ENCODE data around the gene PARD6B. TPM values are rescaled to one million over a fixed set of nuclear protein-coding genes. Genes with fewer than 3 reads are reported as not detected.
"Not testable (repeated sequence)": the region's sequence is repeated elsewhere in the genome, so short reads cannot be mapped to it uniquely, and the experiment has no call there.

Gene PARD6B
- total RNA-seq, 2 experiments from 2014 or later, result 3.9 to 4.1 TPM

GRCh38 chr20:50695135-50695872 lies 36.1 kb upstream of the PARD6B start:
- no peaks in the 10 kb centered on the region for H3K9me3 Mint-ChIP-seq

GRCh38 chr20:50698255-50698654 lies 33.1 kb upstream of the PARD6B start:
- not testable (repeated sequence) for H3K36me3 Mint-ChIP-seq, H3K27ac Mint-ChIP-seq, H3K9me3 Mint-ChIP-seq, H3K4me1 Mint-ChIP-seq, H3K4me3 Mint-ChIP-seq, DNase-seq
- peaks cover 10% of the 10 kb centered on the region for H3K27me3 Mint-ChIP-seq

More at GRCh38 chr20:50695135-50695872, 36.1 kb upstream of the PARD6B start:
- peaks cover 36% of the 10 kb centered on the region for H3K27me3 Mint-ChIP-seq
- H3K4me1 Mint-ChIP-seq, result peaks cover 10% of the 10 kb centered on the region
- H3K4me3 Mint-ChIP-seq, result no peak overlapping the region
- H3K36me3 Mint-ChIP-seq, result no peaks in the 10 kb centered on the region
- no peak for DNase-seq
- H3K27ac Mint-ChIP-seq, result no peak overlapping the region

GRCh38 chr20:50699688-50700087 lies 31.7 kb upstream of the PARD6B start:
- no peak for DNase-seq
- H3K27me3 Mint-ChIP-seq, result peaks cover 4% of the 10 kb centered on the region
- H3K4me3 Mint-ChIP-seq, result no peak overlapping the region
- H3K27ac Mint-ChIP-seq, result no peak overlapping the region
- H3K4me1 Mint-ChIP-seq, result no peaks in the 10 kb centered on the region
- H3K36me3 Mint-ChIP-seq, result no peaks in the 10 kb centered on the region
- H3K9me3 Mint-ChIP-seq, result no peaks in the 10 kb centered on the region

GRCh38 chr20:50701041-50701963 lies 30.1 kb upstream of the PARD6B start:
- H3K36me3 Mint-ChIP-seq, result no peaks in the 10 kb centered on the region
- H3K4me1 Mint-ChIP-seq, result no peaks in the 10 kb centered on the region
- H3K27ac Mint-ChIP-seq, result no peak overlapping the region
- no peak for DNase-seq
- peaks cover 4% of the 10 kb centered on the region for H3K27me3 Mint-ChIP-seq
- H3K4me3 Mint-ChIP-seq, result no peak overlapping the region
- H3K9me3 Mint-ChIP-seq, result no peaks in the 10 kb centered on the region

GRCh38 chr20:50703651-50704438 lies 27.5 kb upstream of the PARD6B start:
- H3K27ac Mint-ChIP-seq, H3K27me3 Mint-ChIP-seq, H3K36me3 Mint-ChIP-seq, H3K9me3 Mint-ChIP-seq, DNase-seq, H3K4me3 Mint-ChIP-seq, H3K4me1 Mint-ChIP-seq: not testable (repeated sequence)

- Mint-ChIP-seq H3K9me3 (no peaks in the 10 kb centered on the region), H3K36me3 (no peaks in the 10 kb centered on the region), H3K27ac (no peak overlapping the region), H3K4me3 (no peak overlapping the region), H3K27me3 (peaks cover 9% of the 10 kb centered on the region), H3K4me1 (no peaks in the 10 kb centered on the region)
- no peak for DNase-seq
Observed at GRCh38 chr20:50704514-50704913, 26.9 kb upstream of the PARD6B start.

- peaks cover 6% of the 10 kb centered on the region for H3K27me3 Mint-ChIP-seq
- no peak overlapping the region for H3K4me3 Mint-ChIP-seq
- H3K4me1 Mint-ChIP-seq, result no peaks in the 10 kb centered on the region
- DNase-seq, result no peak
- H3K27ac Mint-ChIP-seq, result no peak overlapping the region
- H3K36me3 Mint-ChIP-seq, result no peaks in the 10 kb centered on the region
- H3K9me3 Mint-ChIP-seq, result no peaks in the 10 kb centered on the region
Observed at GRCh38 chr20:50704971-50705370, 26.4 kb upstream of the PARD6B start.

- H3K27me3 Mint-ChIP-seq, result peaks cover 15% of the 10 kb centered on the region
- no peaks in the 10 kb centered on the region for H3K4me1 Mint-ChIP-seq
- no peaks in the 10 kb centered on the region for H3K9me3 Mint-ChIP-seq
- no peaks in the 10 kb centered on the region for H3K36me3 Mint-ChIP-seq
- DNase-seq, result no peak
- H3K27ac Mint-ChIP-seq, result no peak overlapping the region
- H3K4me3 Mint-ChIP-seq, result no peak overlapping the region
Observed at GRCh38 chr20:50708845-50709635, 22.3 kb upstream of the PARD6B start.

- H3K27me3 Mint-ChIP-seq, result peaks cover 15% of the 10 kb centered on the region
- H3K27ac Mint-ChIP-seq, result no peak overlapping the region
- no peak overlapping the region for H3K4me3 Mint-ChIP-seq
- DNase-seq, result no peak
- H3K9me3 Mint-ChIP-seq, result no peaks in the 10 kb centered on the region
- no peaks in the 10 kb centered on the region for H3K36me3 Mint-ChIP-seq
- no peaks in the 10 kb centered on the region for H3K4me1 Mint-ChIP-seq
Observed at GRCh38 chr20:50709636-50709973, 21.8 kb upstream of the PARD6B start.

- Mint-ChIP-seq H3K36me3 (no peaks in the 10 kb centered on the region), H3K27me3 (peaks cover 15% of the 10 kb centered on the region), H3K27ac (no peak overlapping the region), H3K9me3 (no peaks in the 10 kb centered on the region), H3K4me1 (no peaks in the 10 kb centered on the region), H3K4me3 (no peak overlapping the region)
- no peak for DNase-seq
Observed at GRCh38 chr20:50710492-50711063, 20.8 kb upstream of the PARD6B start.

GRCh38 chr20:50711113-50711825 lies 20.1 kb upstream of the PARD6B start:
- H3K4me3 Mint-ChIP-seq, result no peak overlapping the region
- DNase-seq, result no peak
- H3K4me1 Mint-ChIP-seq, result no peaks in the 10 kb centered on the region

GRCh38 chr20:50712771-50713656 lies 18.4 kb upstream of the PARD6B start:
- no peak overlapping the region for H3K4me3 Mint-ChIP-seq
- no peaks in the 10 kb centered on the region for H3K9me3 Mint-ChIP-seq
- H3K36me3 Mint-ChIP-seq, result no peaks in the 10 kb centered on the region
- DNase-seq, result no peak
- no peak overlapping the region for H3K27ac Mint-ChIP-seq
- H3K4me1 Mint-ChIP-seq, result no peaks in the 10 kb centered on the region
- H3K27me3 Mint-ChIP-seq, result peaks cover 9% of the 10 kb centered on the region

More at GRCh38 chr20:50711113-50711825, 20.1 kb upstream of the PARD6B start:
- Mint-ChIP-seq H3K27me3 (peaks cover 15% of the 10 kb centered on the region), H3K9me3 (no peaks in the 10 kb centered on the region), H3K27ac (peak overlapping the region; percentile 14), H3K36me3 (no peaks in the 10 kb centered on the region)

- no peak overlapping the region for H3K4me3 Mint-ChIP-seq
- H3K9me3 Mint-ChIP-seq, result no peaks in the 10 kb centered on the region
- no peak overlapping the region for H3K27ac Mint-ChIP-seq
- H3K4me1 Mint-ChIP-seq, result no peaks in the 10 kb centered on the region
- DNase-seq, result no peak
- peaks cover 9% of the 10 kb centered on the region for H3K27me3 Mint-ChIP-seq
- H3K36me3 Mint-ChIP-seq, result no peaks in the 10 kb centered on the region
Observed at GRCh38 chr20:50713657-50714101, 17.7 kb upstream of the PARD6B start.
